ENCODE data around the gene UPF2. TPM values are rescaled to one million over a fixed set of nuclear protein-coding genes. Genes with fewer than 3 reads are reported as not detected.

UPF2 gene, protein sequence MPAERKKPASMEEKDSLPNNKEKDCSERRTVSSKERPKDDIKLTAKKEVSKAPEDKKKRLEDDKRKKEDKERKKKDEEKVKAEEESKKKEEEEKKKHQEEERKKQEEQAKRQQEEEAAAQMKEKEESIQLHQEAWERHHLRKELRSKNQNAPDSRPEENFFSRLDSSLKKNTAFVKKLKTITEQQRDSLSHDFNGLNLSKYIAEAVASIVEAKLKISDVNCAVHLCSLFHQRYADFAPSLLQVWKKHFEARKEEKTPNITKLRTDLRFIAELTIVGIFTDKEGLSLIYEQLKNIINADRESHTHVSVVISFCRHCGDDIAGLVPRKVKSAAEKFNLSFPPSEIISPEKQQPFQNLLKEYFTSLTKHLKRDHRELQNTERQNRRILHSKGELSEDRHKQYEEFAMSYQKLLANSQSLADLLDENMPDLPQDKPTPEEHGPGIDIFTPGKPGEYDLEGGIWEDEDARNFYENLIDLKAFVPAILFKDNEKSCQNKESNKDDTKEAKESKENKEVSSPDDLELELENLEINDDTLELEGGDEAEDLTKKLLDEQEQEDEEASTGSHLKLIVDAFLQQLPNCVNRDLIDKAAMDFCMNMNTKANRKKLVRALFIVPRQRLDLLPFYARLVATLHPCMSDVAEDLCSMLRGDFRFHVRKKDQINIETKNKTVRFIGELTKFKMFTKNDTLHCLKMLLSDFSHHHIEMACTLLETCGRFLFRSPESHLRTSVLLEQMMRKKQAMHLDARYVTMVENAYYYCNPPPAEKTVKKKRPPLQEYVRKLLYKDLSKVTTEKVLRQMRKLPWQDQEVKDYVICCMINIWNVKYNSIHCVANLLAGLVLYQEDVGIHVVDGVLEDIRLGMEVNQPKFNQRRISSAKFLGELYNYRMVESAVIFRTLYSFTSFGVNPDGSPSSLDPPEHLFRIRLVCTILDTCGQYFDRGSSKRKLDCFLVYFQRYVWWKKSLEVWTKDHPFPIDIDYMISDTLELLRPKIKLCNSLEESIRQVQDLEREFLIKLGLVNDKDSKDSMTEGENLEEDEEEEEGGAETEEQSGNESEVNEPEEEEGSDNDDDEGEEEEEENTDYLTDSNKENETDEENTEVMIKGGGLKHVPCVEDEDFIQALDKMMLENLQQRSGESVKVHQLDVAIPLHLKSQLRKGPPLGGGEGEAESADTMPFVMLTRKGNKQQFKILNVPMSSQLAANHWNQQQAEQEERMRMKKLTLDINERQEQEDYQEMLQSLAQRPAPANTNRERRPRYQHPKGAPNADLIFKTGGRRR
- total RNA-seq (2014; rRNA removed; shearing (Covaris generic); ENCODE audit: low replicate concordance), result 19.1 and 23.4 TPM in 2 replicates

DNA sequence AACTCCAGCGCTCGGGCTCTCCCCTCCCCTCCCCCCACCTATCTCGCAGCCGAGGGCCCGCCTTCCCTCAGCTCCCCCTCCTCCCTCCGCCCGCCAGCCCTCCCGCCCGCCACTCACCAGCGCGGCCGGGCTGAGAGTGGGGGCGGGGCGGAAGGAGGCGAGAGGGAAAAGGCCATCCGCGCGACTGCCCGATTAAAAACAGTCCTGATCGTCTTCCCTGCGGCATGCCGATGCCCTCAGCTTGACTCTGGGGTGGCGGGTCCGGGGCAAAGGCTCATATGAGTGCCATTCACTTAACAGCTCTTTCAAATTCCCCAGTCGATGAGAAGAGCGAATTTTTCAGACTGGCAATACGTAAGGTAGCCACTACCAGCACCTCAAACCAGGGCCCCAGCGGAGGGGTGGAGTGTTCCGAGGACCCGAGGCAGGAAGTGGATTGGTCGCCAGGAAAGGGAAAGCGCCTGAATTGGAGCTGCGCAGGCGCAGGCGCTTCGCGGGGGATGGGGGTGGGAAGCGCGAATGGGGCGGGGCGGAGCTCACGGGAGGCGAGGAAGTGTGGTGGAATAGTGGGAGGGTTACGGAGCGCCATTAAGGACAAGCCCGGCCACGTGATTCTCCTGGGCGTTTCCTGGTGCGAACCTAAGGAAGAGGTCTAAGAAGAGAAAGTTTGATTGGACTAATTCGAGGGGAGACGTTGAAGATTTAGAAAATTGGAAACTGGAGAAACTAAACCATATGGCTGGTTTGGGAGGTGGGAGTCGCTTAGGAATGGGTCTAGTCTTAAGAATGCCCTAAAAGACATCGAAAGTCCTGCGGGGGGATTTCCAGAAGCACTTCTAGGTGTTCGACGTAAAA is at the start of gene UPF2:
Gene UPF2, minus strand, starts transcription at position 13 of the 855 bp plus-strand sequence. CDS start 7,386 bp downstream, outside the sequence.
- Histone ChIP-seq H4K20me1 (ENCODE audit: insufficient read depth, low read depth, low read length) (peaks cover 8% of the 10 kb centered on the region; the same call in 1 of the 2 replicates), H3K79me2 (ENCODE audit: low read length) (peaks cover 46% of the 10 kb centered on the region), H3K9me3 (ENCODE audit: low read length) (no peaks in the 10 kb centered on the region), H3K9ac (ENCODE audit: low read length) (peak within 1 kb of the TSS; percentile 100), H3K4me2 (ENCODE audit: low read depth, low read length, poor library complexity, severe bottlenecking) (peak within 1 kb of the TSS; percentile 89), H3K4me3 (ENCODE audit: low read length) (peak within 1 kb of the TSS; percentile 98), H3K27me3 (ENCODE audit: low read length) (no peaks in the 10 kb centered on the region), H2AFZ (ENCODE audit: low read length) (peak within 1 kb of the TSS; percentile 82; the same call in 1 of the 2 replicates), H3K36me3 (ENCODE audit: insufficient read depth, low read length) (peaks cover 3% of the 10 kb centered on the region; the same call in 1 of the 2 replicates), H3K4me1 (ENCODE audit: low read length) (peaks cover 27% of the 10 kb centered on the region), H3K27ac (ENCODE audit: low read length) (peak within 1 kb of the TSS; percentile 93), H3K9me2 (replicated peaks; ENCODE audit: insufficient read depth, low read length) (no peaks in the 10 kb centered on the region)
- DNase-seq, result peak; percentile 98

DNA sequence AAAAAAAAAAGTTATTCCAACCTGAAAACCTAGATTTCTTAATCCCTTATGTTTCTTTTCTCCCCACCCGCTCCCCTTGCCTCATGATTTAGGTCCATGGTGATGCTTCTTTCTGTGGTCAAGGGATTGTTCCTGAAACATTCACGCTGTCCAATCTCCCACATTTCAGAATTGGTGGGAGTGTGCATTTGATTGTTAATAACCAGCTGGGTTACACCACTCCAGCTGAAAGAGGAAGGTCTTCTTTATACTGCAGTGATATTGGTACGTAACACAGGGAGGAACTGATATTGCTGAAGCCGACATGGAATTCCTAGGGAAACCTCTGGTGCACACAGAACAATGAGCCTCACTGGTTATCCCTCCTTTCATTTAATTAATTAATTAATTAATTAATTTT is 48.8 kb upstream of the UPF2 start:
- Histone ChIP-seq H3K36me3 (ENCODE audit: insufficient read depth, low read length) (peaks cover 4% of the 10 kb centered on the region; the same call in 1 of the 2 replicates), H3K9me2 (replicated peaks; ENCODE audit: insufficient read depth, low read length) (no peaks in the 10 kb centered on the region)

DNA sequence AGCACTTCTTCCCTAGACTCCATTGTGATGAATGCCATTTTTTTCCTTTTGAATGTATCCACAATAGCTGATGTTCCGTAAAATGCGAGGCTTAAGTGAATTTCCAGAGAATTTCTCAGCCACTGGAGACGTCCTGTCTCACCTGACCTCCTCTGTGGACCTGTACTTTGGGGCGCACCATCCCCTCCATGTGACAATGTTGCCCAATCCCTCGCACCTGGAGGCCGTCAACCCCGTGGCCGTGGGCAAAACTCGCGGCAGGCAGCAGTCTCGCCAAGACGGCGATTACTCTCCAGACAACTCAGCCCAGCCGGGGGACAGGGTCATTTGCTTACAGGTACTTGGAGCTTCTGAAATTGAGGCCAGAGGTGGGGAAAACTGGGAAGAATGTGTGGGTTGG is 46.3 kb upstream of the UPF2 start:
- no peak overlapping the region for H3K27ac ChIP-seq (ENCODE audit: low read length)

More for the DNA sequence above, 48.8 kb upstream of the UPF2 start:
- Histone ChIP-seq H3K4me1 (ENCODE audit: low read length) (no peaks in the 10 kb centered on the region), H3K4me2 (ENCODE audit: low read depth, low read length, poor library complexity, severe bottlenecking) (no peak overlapping the region), H3K79me2 (ENCODE audit: low read length) (no peaks in the 10 kb centered on the region), H4K20me1 (ENCODE audit: insufficient read depth, low read depth, low read length) (no peaks in the 10 kb centered on the region), H3K4me3 (ENCODE audit: low read length) (no peak overlapping the region), H3K9ac (ENCODE audit: low read length) (no peak overlapping the region), H3K9me3 (ENCODE audit: low read length) (no peaks in the 10 kb centered on the region), H2AFZ (ENCODE audit: low read length) (no peak overlapping the region), H3K27ac (ENCODE audit: low read length) (no peak overlapping the region), H3K27me3 (ENCODE audit: low read length) (no peaks in the 10 kb centered on the region)
- DNase-seq, result no peak

DNA sequence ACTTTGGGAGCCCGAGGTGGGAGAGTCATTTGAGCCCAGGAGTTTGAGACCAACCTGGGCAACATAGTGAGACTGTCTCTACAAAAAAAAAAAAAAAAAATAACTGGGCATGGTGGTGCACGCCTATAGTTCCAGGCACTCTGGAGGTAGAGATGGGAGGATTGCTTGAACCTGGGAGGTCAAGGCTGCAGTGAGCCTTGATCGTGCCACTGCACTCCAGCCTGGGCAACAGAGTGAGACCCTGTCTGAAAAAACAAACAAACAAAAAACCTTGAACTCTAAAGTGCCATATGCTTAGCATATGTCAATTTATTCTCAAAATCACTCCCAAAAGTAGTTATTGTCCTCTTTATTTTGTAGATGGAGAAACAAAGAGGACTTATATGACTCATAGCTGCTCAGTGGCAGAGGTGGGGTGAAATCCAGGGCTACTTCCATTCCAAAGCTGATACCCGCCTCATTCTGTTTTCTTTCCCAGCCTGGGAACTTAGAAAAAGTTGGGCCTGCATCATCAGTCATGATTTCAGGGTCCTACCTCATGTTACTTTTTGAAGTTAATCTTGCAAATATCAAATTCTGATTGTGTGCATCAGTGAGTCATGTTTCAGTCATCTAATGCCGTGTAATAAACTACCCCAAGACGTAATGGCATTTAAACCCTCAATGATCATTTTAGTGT is 39.4 kb upstream of the UPF2 start:
- Histone ChIP-seq H3K9me2 (replicated peaks; ENCODE audit: insufficient read depth, low read length) (no peaks in the 10 kb centered on the region), H3K36me3 (ENCODE audit: insufficient read depth, low read length) (no peaks in the 10 kb centered on the region; the same call in 1 of the 2 replicates), H3K79me2 (ENCODE audit: low read length) (no peaks in the 10 kb centered on the region; the same call in 1 of the 2 replicates), H3K27me3 (ENCODE audit: low read length) (no peaks in the 10 kb centered on the region), H3K4me2 (ENCODE audit: low read depth, low read length, poor library complexity, severe bottlenecking) (no peak overlapping the region), H3K9ac (ENCODE audit: low read length) (no peak overlapping the region), H3K4me1 (ENCODE audit: low read length) (peaks cover 9% of the 10 kb centered on the region), H2AFZ (ENCODE audit: low read length) (no peak overlapping the region), H4K20me1 (ENCODE audit: insufficient read depth, low read depth, low read length) (no peaks in the 10 kb centered on the region), H3K27ac (ENCODE audit: low read length) (no peak overlapping the region), H3K4me3 (ENCODE audit: low read length) (no peak overlapping the region), H3K9me3 (ENCODE audit: low read length) (no peaks in the 10 kb centered on the region)
- DNase-seq, result no peak

More for the DNA sequence above, 46.3 kb upstream of the UPF2 start:
- Histone ChIP-seq H3K9me3 (ENCODE audit: low read length) (no peaks in the 10 kb centered on the region), H2AFZ (ENCODE audit: low read length) (no peak overlapping the region), H3K9ac (ENCODE audit: low read length) (no peak overlapping the region), H3K4me3 (ENCODE audit: low read length) (no peak overlapping the region), H3K4me2 (ENCODE audit: low read depth, low read length, poor library complexity, severe bottlenecking) (no peak overlapping the region), H3K27me3 (ENCODE audit: low read length) (no peaks in the 10 kb centered on the region), H3K4me1 (ENCODE audit: low read length) (no peaks in the 10 kb centered on the region), H3K9me2 (replicated peaks; ENCODE audit: insufficient read depth, low read length) (no peaks in the 10 kb centered on the region), H3K79me2 (ENCODE audit: low read length) (no peaks in the 10 kb centered on the region), H4K20me1 (ENCODE audit: insufficient read depth, low read depth, low read length) (no peaks in the 10 kb centered on the region), H3K36me3 (ENCODE audit: insufficient read depth, low read length) (peaks cover 4% of the 10 kb centered on the region; the same call in 1 of the 2 replicates)
- no peak for DNase-seq

DNA sequence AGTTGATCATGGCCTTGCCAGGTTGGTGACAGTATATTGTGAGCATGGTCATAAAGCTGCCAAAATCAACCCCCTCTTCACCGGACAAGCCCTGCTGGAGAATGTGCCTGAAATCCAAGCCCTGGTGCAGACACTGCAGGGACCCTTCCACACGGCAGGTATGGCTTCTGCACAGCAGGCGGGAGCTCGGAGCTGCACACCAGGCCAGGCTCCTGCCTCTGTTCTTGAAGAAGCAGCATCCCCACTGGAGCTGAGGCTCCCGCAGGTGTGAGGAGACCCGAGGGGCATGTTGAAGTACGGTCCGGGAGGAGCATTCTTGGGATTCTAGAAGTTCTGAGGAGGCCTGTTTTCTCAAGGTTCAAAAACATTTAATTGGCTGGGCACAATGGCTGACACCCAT is 38.9 kb upstream of the UPF2 start:
- Histone ChIP-seq H3K9ac (ENCODE audit: low read length) (no peak overlapping the region), H3K4me2 (ENCODE audit: low read depth, low read length, poor library complexity, severe bottlenecking) (no peak overlapping the region), H3K4me3 (ENCODE audit: low read length) (no peak overlapping the region), H4K20me1 (ENCODE audit: insufficient read depth, low read depth, low read length) (no peaks in the 10 kb centered on the region), H3K9me2 (replicated peaks; ENCODE audit: insufficient read depth, low read length) (no peaks in the 10 kb centered on the region), H3K27me3 (ENCODE audit: low read length) (no peaks in the 10 kb centered on the region), H3K9me3 (ENCODE audit: low read length) (no peaks in the 10 kb centered on the region), H3K79me2 (ENCODE audit: low read length) (no peaks in the 10 kb centered on the region; the same call in 1 of the 2 replicates), H2AFZ (ENCODE audit: low read length) (no peak overlapping the region), H3K27ac (ENCODE audit: low read length) (no peak overlapping the region), H3K4me1 (ENCODE audit: low read length) (peaks cover 10% of the 10 kb centered on the region), H3K36me3 (ENCODE audit: insufficient read depth, low read length) (no peaks in the 10 kb centered on the region)
- no peak for DNase-seq

DNA sequence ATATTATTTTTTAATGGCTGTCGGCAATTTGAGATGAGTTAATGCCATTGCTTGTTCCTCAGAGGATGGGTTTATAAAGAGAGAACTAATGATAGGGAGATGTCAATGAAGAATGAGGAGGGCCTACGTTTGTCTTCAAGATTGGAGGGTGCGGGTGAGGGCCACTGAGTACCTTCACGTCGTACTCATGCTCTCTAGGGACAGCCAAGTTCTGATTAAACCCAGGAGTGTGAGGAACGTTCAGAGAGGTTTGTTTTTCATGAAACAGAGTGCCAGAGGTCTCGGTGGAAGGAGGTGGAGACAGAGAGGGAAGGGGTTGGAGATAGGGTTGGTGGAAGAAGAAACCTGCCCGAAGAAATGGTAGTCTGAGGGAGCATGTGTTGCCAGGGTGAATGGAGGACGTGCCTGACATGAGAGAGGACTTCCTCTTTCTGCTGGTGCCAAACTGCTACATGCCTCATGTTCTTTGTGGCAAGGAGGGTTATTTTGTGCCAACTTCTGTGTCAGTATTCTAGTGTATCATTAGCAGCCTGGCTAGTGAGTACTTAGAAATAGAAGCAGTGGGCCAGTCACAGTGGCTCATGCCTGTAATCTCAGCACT is 35.1 kb upstream of the UPF2 start:
- Histone ChIP-seq H4K20me1 (ENCODE audit: insufficient read depth, low read depth, low read length) (no peaks in the 10 kb centered on the region), H3K27me3 (ENCODE audit: low read length) (no peaks in the 10 kb centered on the region), H2AFZ (ENCODE audit: low read length) (peak overlapping the region; percentile 32; the same call in 1 of the 2 replicates), H3K4me1 (ENCODE audit: low read length) (peaks cover 10% of the 10 kb centered on the region), H3K36me3 (ENCODE audit: insufficient read depth, low read length) (no peaks in the 10 kb centered on the region), H3K79me2 (ENCODE audit: low read length) (peaks cover 7% of the 10 kb centered on the region; the same call in 1 of the 2 replicates), H3K4me2 (ENCODE audit: low read depth, low read length, poor library complexity, severe bottlenecking) (no peak overlapping the region), H3K9ac (ENCODE audit: low read length) (no peak overlapping the region), H3K4me3 (ENCODE audit: low read length) (no peak overlapping the region), H3K9me3 (ENCODE audit: low read length) (no peaks in the 10 kb centered on the region), H3K27ac (ENCODE audit: low read length) (no peak overlapping the region), H3K9me2 (replicated peaks; ENCODE audit: insufficient read depth, low read length) (no peaks in the 10 kb centered on the region)
- DNase-seq, result peak; percentile 61

Measured in Karpas-422 (cell line).